Right ventricle myocardium inferior (tissue), 1 donor: ENCODE data around the gene PDE11A. TPM values are rescaled to one million over a fixed set of nuclear protein-coding genes. Genes with fewer than 3 reads are reported as not detected.
A peak's percentile ranks its signal among the peaks of the same experiment; 100 is the strongest.
"Not testable (repeated sequence)": the region's sequence is repeated elsewhere in the genome, so short reads cannot be mapped to it uniquely, and the experiment has no call there.

Experiments used
- ATAC-seq: fragments of 200-7000 bp; cut with Tn5 transposase; one replicate; pipeline ENCODE4 v1.9.1; 2020; ENCODE audit warnings: mild to moderate bottlenecking, moderate library complexity
- DNase-seq: peaks from one replicate; pipeline ENCODE4 v3.0.0; 2021; ENCODE audit errors: missing footprints
- intact Hi-C: fragments of 100-400 bp; cut with DNase I; formaldehyde crosslinking; loops from one replicate; pipeline ENCODE4 v1.11.0; 2022
- total RNA-seq: library from RNA; stranded (reverse); fragmentation: NEBNext Ultra II Directional; extraction: Animal tissue kit (Norgen Biotek cat#: 25700); gene quantifications from one replicate; pipeline ENCODE4 v1.2.1, GENCODE V29; 2021
- donor health status: DM: no; HTN: yes; CAD: no; lungs with severe emphysema.

PDE11A gene
- total RNA-seq, 1 donor from 2014 or later: 4.4 TPM

GRCh38 chr2:177810906-177811305 lies 261.7 kb downstream of the PDE11A start:
- ATAC-seq (no peak), DNase-seq (no peak)
- intact Hi-C loops: no loop called here

DNA sequence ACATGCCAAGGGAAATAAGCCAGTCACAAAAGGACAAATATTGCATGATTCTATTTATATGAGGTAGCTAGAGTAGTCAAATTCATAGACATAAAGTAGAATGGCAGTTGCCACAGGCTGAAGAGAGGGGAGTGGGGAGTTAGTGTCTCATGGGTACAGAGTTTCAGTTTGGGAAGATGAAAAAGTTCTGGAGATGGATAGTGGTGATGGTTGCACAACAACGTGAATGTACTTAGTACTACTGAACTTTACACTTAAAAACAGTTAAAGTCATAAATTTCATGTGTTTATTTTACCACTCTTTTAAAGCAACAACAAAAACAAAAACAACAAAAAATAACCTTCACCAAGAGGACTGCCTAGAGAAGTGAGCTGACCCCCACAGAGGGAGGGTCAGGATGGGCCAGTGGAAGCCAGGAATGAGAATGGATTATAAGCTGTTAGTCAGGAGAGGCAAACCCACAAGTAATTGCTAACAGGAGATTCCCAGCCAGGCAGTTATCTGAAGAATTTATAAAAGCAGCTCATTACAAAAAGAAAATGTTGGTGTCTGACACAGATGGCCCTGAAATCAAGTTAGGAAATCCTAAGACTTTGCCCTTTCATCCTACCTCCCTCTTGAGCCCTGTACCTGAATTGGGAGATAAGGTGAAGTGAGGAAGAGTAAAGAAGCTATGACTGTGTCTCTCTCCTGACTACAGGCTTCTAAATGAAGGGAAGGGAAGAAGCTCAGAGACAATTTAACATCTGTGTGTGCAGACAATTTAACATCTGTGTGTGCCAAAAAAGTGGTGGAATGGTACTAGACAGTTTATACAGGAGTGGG lies 263.4 kb downstream of the PDE11A start:
- intact Hi-C loops: no loop called here
- no peak for ATAC-seq
- DNase-seq: no peak

DNA sequence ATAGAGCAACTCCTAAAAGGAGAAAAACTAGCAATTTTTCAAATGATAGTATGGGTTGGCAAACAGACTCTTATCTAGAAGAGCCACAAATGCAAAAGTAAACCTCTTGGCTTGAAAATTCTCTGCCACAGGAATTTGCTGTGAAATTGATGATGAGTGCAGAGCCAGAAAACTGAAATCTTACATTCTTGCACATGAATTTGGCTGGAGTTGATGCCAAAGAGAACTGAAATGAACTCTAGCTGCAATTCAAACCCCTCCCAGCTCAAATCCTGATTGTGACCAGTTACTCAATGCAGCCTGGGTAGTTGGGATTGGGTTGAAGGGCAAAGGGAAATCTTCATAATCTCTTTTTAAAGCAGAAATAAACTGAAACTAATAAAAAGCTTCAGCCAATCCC lies 266.6 kb downstream of the PDE11A start:
- intact Hi-C loops: no loop called here
- DNase-seq (no peak), ATAC-seq (no peak)

DNA sequence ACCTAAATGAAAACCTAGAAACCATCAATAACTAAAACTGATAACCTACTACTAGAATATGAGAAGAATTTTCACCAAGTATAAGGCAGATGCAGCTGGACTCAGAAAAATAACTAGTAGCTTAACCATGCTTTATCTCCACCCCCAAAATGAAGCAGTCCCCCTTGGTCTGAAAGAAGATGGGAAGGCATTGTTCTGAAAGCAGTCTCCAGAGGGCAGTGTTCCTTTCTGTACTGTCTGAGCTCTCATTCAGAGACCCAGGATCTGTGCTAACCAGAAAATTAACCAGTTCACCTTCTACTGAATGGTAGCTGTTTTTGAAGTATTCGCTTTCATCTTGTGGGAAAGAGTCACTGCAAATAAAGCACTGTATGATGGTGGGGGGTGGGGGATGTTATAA lies 273.0 kb downstream of the PDE11A start:
- DNase-seq (no peak), ATAC-seq (peak; percentile 34)
- intact Hi-C loops: loop anchor here (2.0 to 5.0 kb wide), 3 partner anchors 103 to 269 kb away; no protein-coding TSS in a partner anchor

GRCh38 chr2:177797808-177798207 lies 274.8 kb downstream of the PDE11A start:
- intact Hi-C loops: loop anchor here (1.0 to 5.0 kb wide), 4 partner anchors 84 to 271 kb away; no protein-coding TSS in a partner anchor
- DNase-seq (peak; percentile 34), ATAC-seq (peak; percentile 21)

- no peak for DNase-seq
- peak; percentile 87 for ATAC-seq
- intact Hi-C loops: loop anchor here (1.0 to 5.0 kb wide), 3 partner anchors 85 to 120 kb away; no protein-coding TSS in a partner anchor
These were observed 275.7 kb downstream of the PDE11A start for GRCh38 chr2:177796654-177797415.

GRCh38 chr2:177796011-177796410 lies 276.6 kb downstream of the PDE11A start:
- intact Hi-C loops: loop anchor here (5.0 kb wide), 2 partner anchors 106 to 121 kb away; no protein-coding TSS in a partner anchor

GRCh38 chr2:177785143-177785542 lies 287.4 kb downstream of the PDE11A start:
- ATAC-seq, intact Hi-C loops, DNase-seq: not testable (repeated sequence)

More at GRCh38 chr2:177796011-177796410, 276.6 kb downstream of the PDE11A start:
- DNase-seq (no peak), ATAC-seq (peak; percentile 66)

- intact Hi-C loops: no loop called here
- ATAC-seq (peak; percentile 31), DNase-seq (no peak)
These were observed 287.9 kb downstream of the PDE11A start for GRCh38 chr2:177784745-177785067.

GRCh38 chr2:177783835-177784744 lies 288.5 kb downstream of the PDE11A start:
- ATAC-seq: peak; percentile 75
- no peak for DNase-seq
- intact Hi-C loops: no loop called here

- DNase-seq: no peak
- intact Hi-C loops: no loop called here
- no peak for ATAC-seq
These were observed 289.5 kb downstream of the PDE11A start for GRCh38 chr2:177783091-177783490.

- intact Hi-C loops: no loop called here
- DNase-seq (no peak), ATAC-seq (no peak)
These were observed 290.0 kb downstream of the PDE11A start for GRCh38 chr2:177782613-177783012.

DNA sequence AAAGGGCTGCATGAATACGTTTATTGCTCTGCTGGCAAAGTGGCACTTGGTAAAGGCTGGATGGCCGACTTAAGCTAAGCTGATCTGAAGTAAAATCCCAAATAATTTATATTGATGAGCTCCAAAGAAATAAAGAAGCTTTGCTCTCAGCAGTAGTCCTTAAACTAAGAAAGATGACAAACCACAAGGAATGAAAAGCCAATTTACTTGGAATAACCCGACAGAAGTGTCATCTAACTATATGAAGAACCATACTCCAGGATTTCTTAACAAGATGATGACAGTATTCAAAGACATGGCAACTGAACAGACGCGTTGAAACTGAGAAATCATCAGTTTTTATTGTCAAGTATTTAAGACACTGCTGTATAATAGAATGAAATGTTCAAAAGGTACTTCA lies 294.1 kb downstream of the PDE11A start:
- no peak for ATAC-seq
- DNase-seq: no peak
- intact Hi-C loops: no loop called here

GRCh38 chr2:177772529-177772928 lies 300.0 kb downstream of the PDE11A start:
- ATAC-seq (no peak), DNase-seq (no peak)
- intact Hi-C loops: loop anchor here (5.0 kb wide), 1 partner anchor 110 kb away; no protein-coding TSS in a partner anchor

- no peak for ATAC-seq
- intact Hi-C loops: loop anchor here (5.0 kb wide), 1 partner anchor 111 kb away; no protein-coding TSS in a partner anchor
- no peak for DNase-seq
These were observed 301.4 kb downstream of the PDE11A start for GRCh38 chr2:177771191-177771590.

DNA sequence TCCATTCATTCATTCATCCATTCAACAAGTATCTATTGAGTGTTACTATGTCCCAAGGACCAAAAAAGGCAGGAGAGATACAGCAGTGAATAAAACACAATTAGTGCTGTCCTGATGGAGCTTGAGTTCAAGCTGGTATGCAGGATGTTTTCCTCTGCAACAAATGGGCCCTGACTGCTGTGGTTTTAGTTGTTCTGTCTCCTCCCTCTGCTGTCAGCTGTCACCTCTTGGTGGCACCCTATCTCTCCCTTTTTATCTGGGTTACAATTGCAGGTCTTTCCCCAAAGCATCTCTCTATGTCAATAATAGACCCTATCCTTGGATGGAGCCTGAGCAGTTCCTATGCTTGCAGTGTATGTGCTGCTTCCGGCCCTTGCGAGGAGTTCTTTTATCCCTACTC lies 304.8 kb downstream of the PDE11A start:
- intact Hi-C loops: no loop called here
- ATAC-seq: no peak
- no peak for DNase-seq

GRCh38 chr2:177765698-177766097 lies 306.9 kb downstream of the PDE11A start:
- DNase-seq: no peak

DNA sequence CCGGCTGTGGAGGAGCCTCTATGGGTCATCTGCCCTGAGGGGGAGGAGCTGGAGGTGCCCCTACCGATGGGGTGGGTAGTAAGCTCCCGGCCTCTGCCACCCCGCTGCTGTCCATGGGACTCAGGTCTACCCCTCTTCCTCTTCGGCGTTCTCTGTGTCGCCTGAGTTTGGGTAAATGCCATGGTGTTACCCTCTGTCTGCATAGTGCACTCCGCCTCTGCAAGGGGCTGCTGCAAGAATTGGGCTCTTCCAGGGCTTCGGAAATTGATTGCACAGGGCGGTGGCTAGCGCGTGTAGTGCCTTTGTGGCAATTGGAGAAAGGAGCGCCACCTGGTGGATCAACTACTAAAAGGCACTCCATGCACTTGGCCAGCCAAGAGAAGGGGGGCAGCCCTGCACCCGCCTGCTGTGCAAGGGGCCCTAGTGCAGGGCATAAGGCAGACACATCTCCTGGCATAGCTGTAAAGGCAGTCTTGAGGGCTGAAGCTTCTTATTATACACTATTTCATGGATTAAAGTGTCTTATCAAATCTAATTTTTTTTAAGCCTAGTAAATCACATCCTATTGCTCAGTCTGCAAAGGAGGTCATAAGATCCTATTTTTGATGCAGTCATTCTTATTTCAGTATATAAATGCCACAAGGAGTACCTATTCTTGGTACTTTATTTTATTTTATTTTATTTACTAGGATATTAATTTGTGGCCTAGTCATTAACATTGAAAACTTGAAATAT lies 308.9 kb downstream of the PDE11A start:
- DNase-seq (peak; percentile 77), ATAC-seq (peak; percentile 86)
- intact Hi-C loops: loop anchor here (2.0 kb wide), 1 partner anchor 429 kb away; no protein-coding TSS in a partner anchor

More at GRCh38 chr2:177765698-177766097, 306.9 kb downstream of the PDE11A start:
- no peak for ATAC-seq
- intact Hi-C loops: no loop called here
